ENCODE results near the gene TOGARAM2.

- no peak for TF ChIP-seq RAD21 (IDR thresholded peaks at IDR 0.05; ENCODE audit: low read depth)
- TF ChIP-seq TCF12 (IDR thresholded peaks at IDR 0.05; ENCODE audit: low read depth): no peak
- TF ChIP-seq, protein P1, sequence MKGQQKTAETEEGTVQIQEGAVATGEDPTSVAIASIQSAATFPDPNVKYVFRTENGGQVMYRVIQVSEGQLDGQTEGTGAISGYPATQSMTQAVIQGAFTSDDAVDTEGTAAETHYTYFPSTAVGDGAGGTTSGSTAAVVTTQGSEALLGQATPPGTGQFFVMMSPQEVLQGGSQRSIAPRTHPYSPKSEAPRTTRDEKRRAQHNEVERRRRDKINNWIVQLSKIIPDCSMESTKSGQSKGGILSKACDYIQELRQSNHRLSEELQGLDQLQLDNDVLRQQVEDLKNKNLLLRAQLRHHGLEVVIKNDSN (IDR thresholded peaks at IDR 0.05): no peak
- TF ChIP-seq TEAD4 (IDR thresholded peaks at IDR 0.05): no peak
- TF ChIP-seq REST (IDR thresholded peaks at IDR 0.05; ENCODE audit: low read depth): no peak
- no peak for TF ChIP-seq MAX (IDR thresholded peaks at IDR 0.05)
- TF ChIP-seq YY1 (IDR thresholded peaks at IDR 0.05; ENCODE audit: low read depth): no peak
- TF ChIP-seq EP300 (IDR thresholded peaks at IDR 0.05; ENCODE audit: borderline replicate concordance): no peak
- TF ChIP-seq EGR1 (IDR thresholded peaks at IDR 0.05): no peak
- no peak for TF ChIP-seq TAF1 (IDR thresholded peaks at IDR 0.05; ENCODE audit: low read depth)
- no peak for TF ChIP-seq FOXM1 (IDR thresholded peaks at IDR 0.05; ENCODE audit: borderline replicate concordance, low read depth)
- TF ChIP-seq ZBTB7A (IDR thresholded peaks at IDR 0.05; ENCODE audit: low read depth): no peak
- TF ChIP-seq CREB1 (IDR thresholded peaks at IDR 0.05; ENCODE audit: low read depth): no peak
- TF ChIP-seq CEBPB (IDR thresholded peaks at IDR 0.05): no peak
Measured at GRCh38 chr2:29065068-29065811, 84.1 kb downstream of the TOGARAM2 start.
